Left renal pelvis (tissue), 4 donors: ENCODE measurements around the gene PRDM16. TPM values are rescaled to one million over a fixed set of nuclear protein-coding genes. Genes with fewer than 3 reads are reported as not detected.

Source experiments
- DNase-seq, 4 donors: peaks; one replicate each; pipeline ENCODE4 v3.0.0-alpha.2; 2013; ENCODE audit warnings: low read depth in 4 of 4, low spot score in 3 of 4
- polyA plus RNA-seq, 4 donors: library from polyadenylated mRNA; unstranded; fragments of 120-200 nt; gene quantifications; one replicate each; pipeline ENCODE4 v1.2.1, GENCODE V29; 2013; ENCODE audit not compliant: insufficient read length in 4 of 4

PRDM16 gene
- polyA plus RNA-seq, 4 donors = 1.1 to 11.1 (median 6.8) TPM

- DNase-seq = no peak
Measured at GRCh38 chr1:3485016-3485415, 416.0 kb downstream of the PRDM16 start.

Other genes starting within 250 kb of the PRDM16 start
- not detected for gene ACTRT2, start 47.7 kb upstream of the PRDM16 start, polyA plus RNA-seq